Mesenchymal stem cell (in vitro differentiated cells and primary cell): ENCODE results near the gene CR1.
"Not testable (repeated sequence)": the region's sequence is repeated elsewhere in the genome, so short reads cannot be mapped to it uniquely, and the experiment has no call there.

ENCODE experiments used
- DNase-seq: peaks from one replicate; pipeline ENCODE4 v3.0.0-alpha.2; 2013
- H2AFZ ChIP-seq: one replicate; pipeline ENCODE4 v1.6.1; 2013; ENCODE audit warnings: low read depth, mild to moderate bottlenecking, control low read depth, inconsistent platforms, low read length, moderate library complexity
- H2AK5ac ChIP-seq: 2 replicates; pipeline ENCODE4 v1.6.1; 2013; ENCODE audit warnings: low read length, moderate library complexity, mild to moderate bottlenecking, inconsistent platforms; ENCODE audit not compliant: severe bottlenecking
- H2BK120ac ChIP-seq: one replicate; pipeline ENCODE4 v1.6.1; 2013; ENCODE audit warnings: low read depth, mild to moderate bottlenecking, inconsistent platforms, low read length, moderate library complexity
- H2BK12ac ChIP-seq, 2 experiments: one replicate each; pipeline ENCODE4 v1.6.1; 2013; ENCODE audit warnings: inconsistent platforms in 2 of 2, low read length in 2 of 2, mild to moderate bottlenecking in 2 of 2, moderate library complexity in 2 of 2, control low read depth in 1 of 2
- H2BK15ac ChIP-seq: one replicate; pipeline ENCODE4 v1.6.1; 2013; ENCODE audit warnings: mild to moderate bottlenecking, low read depth, inconsistent platforms; ENCODE audit not compliant: poor library complexity, severe bottlenecking
- H2BK5ac ChIP-seq: 2 replicates; pipeline ENCODE4 v1.6.1; 2013; ENCODE audit warnings: low read depth, mild to moderate bottlenecking, low read length, control low read depth, inconsistent platforms; ENCODE audit not compliant: poor library complexity, severe bottlenecking
- H3K14ac ChIP-seq, 2 experiments: one replicate each; pipeline ENCODE4 v1.6.1; 2013; ENCODE audit warnings: inconsistent platforms in 2 of 2, low read length in 2 of 2, control low read depth in 1 of 2, mild to moderate bottlenecking in 1 of 2, moderate library complexity in 1 of 2
- H3K18ac ChIP-seq, 2 experiments: one replicate each; pipeline ENCODE4 v1.6.1; 2013; ENCODE audit warnings: inconsistent platforms in 2 of 2, low read length in 2 of 2, control low read depth in 1 of 2, low read depth in 1 of 2, mild to moderate bottlenecking in 1 of 2
- H3K23ac ChIP-seq, 2 experiments: one replicate each; pipeline ENCODE4 v1.6.1; 2013; ENCODE audit warnings: inconsistent platforms in 2 of 2, low read length in 2 of 2, mild to moderate bottlenecking in 2 of 2, moderate library complexity in 2 of 2, control low read depth in 1 of 2
- H3K27ac ChIP-seq: 2 replicates; pipeline ENCODE4 v1.5.1; 2013; ENCODE audit warnings: mild to moderate bottlenecking, moderate library complexity, low read length, control low read depth, inconsistent platforms; ENCODE audit not compliant: poor library complexity, severe bottlenecking
- H3K27me3 ChIP-seq, 2 experiments: 2 replicates each; pipeline versions ENCODE4 v1.6.1 to v1.7.0; 2013; ENCODE audit warnings: low read length in 2 of 2, mild to moderate bottlenecking in 2 of 2, moderate library complexity in 2 of 2, control low read depth in 1 of 2, inconsistent platforms in 1 of 2; ENCODE audit not compliant: control insufficient read depth in 1 of 2, insufficient read depth in 1 of 2
- H3K36me3 ChIP-seq, 2 experiments: 2 replicates each; pipeline versions ENCODE4 v1.6.1 to v1.7.0; 2013; ENCODE audit warnings: low read length in 2 of 2, control low read depth in 1 of 2, inconsistent platforms in 1 of 2, low read depth in 1 of 2, mild to moderate bottlenecking in 1 of 2; ENCODE audit not compliant: insufficient read depth in 2 of 2, control insufficient read depth in 1 of 2
- H3K4ac ChIP-seq, 2 experiments: one replicate each; pipeline ENCODE4 v1.6.1; 2013; ENCODE audit warnings: inconsistent platforms in 2 of 2, low read length in 2 of 2, mild to moderate bottlenecking in 2 of 2, moderate library complexity in 2 of 2, control low read depth in 1 of 2, low read depth in 1 of 2
- H3K4me1 ChIP-seq: 2 replicates; pipeline ENCODE4 v1.6.1; 2013; ENCODE audit warnings: low read depth, low read length, control low read depth; ENCODE audit not compliant: control insufficient read depth, insufficient read depth
- H3K4me2 ChIP-seq: 2 replicates; pipeline ENCODE4 v1.6.1; 2013; ENCODE audit warnings: low read length, mild to moderate bottlenecking, inconsistent platforms; ENCODE audit not compliant: poor library complexity, severe bottlenecking
- H3K4me3 ChIP-seq, 2 experiments: 2 replicates each; pipeline versions ENCODE4 v1.5.1 to v1.7.0; 2013; ENCODE audit warnings: low read length in 2 of 2, mild to moderate bottlenecking in 2 of 2, control low read depth in 1 of 2, low read depth in 1 of 2; ENCODE audit not compliant: insufficient read depth in 1 of 2
- H3K79me1 ChIP-seq: replicated peaks from 2 replicates; pipeline ENCODE4 v1.6.1; 2013; ENCODE audit warnings: mild to moderate bottlenecking, control low read depth, low read length, inconsistent platforms; ENCODE audit not compliant: poor library complexity, severe bottlenecking
- H3K9ac ChIP-seq: 2 replicates; pipeline ENCODE4 v1.7.0; 2013; ENCODE audit warnings: mild to moderate bottlenecking, low read length, moderate library complexity
- H3K9me3 ChIP-seq: 2 replicates; pipeline ENCODE4 v1.7.0; 2013; ENCODE audit warnings: mild to moderate bottlenecking, low read length; ENCODE audit not compliant: control insufficient read depth
- H4K8ac ChIP-seq: one replicate; pipeline ENCODE4 v1.6.1; 2013; ENCODE audit warnings: inconsistent platforms, mild to moderate bottlenecking, low read length, moderate library complexity
- H4K91ac ChIP-seq: one replicate; pipeline ENCODE4 v1.6.1; 2013; ENCODE audit warnings: mild to moderate bottlenecking, low read length, inconsistent platforms
- WGBS: methylation state at CpG from one replicate; pipeline ENCODE4 v1.1.7; 2013; ENCODE audit warnings: mixed read lengths; 5-methylcytosine and 5-hydroxymethylcytosine counted together

The CR1 gene

DNA sequence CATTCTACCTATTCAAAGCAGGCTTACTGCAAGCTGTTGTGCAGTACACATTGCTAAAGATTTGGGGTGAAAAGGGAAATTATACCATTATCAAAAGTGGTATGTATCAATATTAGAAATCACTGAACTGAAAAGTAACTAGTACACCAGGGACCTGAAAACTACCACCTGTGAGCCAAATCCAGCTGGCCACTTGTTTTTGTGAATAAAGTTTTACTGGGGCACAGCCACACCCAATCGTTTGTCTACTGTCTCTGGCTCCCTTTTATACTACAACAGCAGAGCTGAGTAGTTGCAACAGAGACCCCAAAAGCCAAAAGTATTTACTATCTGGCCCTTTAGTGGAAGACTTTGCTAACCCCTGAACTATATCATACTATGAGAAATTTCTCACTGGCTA is 135.2 kb downstream of the CR1 start:
- Histone ChIP-seq H2BK5ac (no peak overlapping the region), H2AK5ac (no peak overlapping the region), H3K36me3 (no peaks in the 10 kb centered on the region), H3K14ac (no peak overlapping the region), H3K4me1 (no peaks in the 10 kb centered on the region), H3K9ac (no peak overlapping the region), H2BK15ac (no peak overlapping the region), H4K91ac (no peak overlapping the region), H3K79me1 (no peaks in the 10 kb centered on the region), H3K27me3 (no peaks in the 10 kb centered on the region), H3K18ac (no peak overlapping the region), H2BK12ac (no peak overlapping the region), H3K4ac (no peak overlapping the region), H3K23ac (no peak overlapping the region), H3K4me3 (no peak overlapping the region), H3K9me3 (no peaks in the 10 kb centered on the region), H2BK120ac (no peak overlapping the region), H2AFZ (no peak overlapping the region), H3K27ac (no peak overlapping the region), H3K4me2 (no peak overlapping the region), H4K8ac (no peak overlapping the region)
- DNase-seq, result no peak
- WGBS, result 63% methylated on average over 1 of the region's 1 CpG

DNA sequence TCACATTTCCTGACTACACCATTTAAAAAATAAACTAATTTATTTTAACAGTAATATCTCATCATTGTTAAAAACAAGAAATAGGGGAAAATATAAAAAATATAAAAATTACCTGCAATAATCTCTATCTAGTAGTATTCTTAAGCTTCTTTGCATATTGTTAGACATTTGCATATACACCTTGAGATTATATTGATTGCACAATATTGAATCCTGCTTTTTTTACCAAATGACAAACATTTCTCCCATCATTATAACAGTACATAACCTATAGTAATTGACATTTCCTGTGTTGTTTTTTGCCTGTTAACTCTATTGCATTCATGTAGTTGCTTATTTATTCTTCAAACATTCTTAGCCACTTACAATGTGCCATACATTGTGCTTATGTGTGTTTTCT is 137.3 kb downstream of the CR1 start:
- H2BK15ac ChIP-seq, result no peak overlapping the region

DNA sequence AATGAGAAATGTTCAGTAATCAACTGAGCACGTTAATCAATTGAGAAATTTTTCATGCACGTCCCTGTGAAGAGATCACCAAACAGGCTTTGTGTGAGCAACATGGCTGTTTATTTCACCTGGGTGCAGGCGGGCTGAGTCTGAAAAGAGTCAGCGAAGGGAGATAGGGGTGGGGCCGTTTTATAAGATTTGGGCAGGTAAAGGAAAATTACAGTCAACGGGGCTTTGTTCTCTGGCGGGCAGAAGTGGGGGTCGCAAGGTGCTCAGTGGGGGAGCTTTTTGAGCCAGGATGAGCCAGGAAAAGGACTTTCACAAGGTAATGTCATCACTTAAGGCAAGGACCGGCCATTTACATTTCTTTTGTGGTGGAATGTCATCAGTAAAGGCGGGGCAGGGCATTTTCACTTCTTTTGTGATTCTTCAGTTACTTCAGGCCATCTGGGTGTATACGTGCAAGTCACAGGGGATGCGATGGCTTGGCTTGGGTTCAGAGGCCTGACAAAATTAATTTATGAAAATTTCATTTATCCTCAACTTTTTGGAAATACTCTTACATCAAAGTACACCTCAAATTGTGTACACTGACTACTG is 137.8 kb downstream of the CR1 start:
- not testable (repeated sequence) for H4K8ac ChIP-seq

More for the DNA sequence above, 137.3 kb downstream of the CR1 start:
- H3K4ac ChIP-seq, result no peak overlapping the region
- H3K14ac ChIP-seq, result no peak overlapping the region
- no peak overlapping the region for H4K8ac ChIP-seq
- no peak for DNase-seq
- no peak overlapping the region for H3K27ac ChIP-seq
- no peaks in the 10 kb centered on the region for H3K36me3 ChIP-seq
- H3K79me1 ChIP-seq, result no peaks in the 10 kb centered on the region
- H2AFZ ChIP-seq, result no peak overlapping the region
- H2AK5ac ChIP-seq, result no peak overlapping the region
- no peak overlapping the region for H4K91ac ChIP-seq
- no peak overlapping the region for H3K23ac ChIP-seq
- H3K4me1 ChIP-seq, result no peaks in the 10 kb centered on the region
- no peak overlapping the region for H3K4me3 ChIP-seq
- no peak overlapping the region for H2BK5ac ChIP-seq
- H3K4me2 ChIP-seq, result no peak overlapping the region
- H2BK120ac ChIP-seq, result no peak overlapping the region
- H3K9ac ChIP-seq, result no peak overlapping the region
- H3K27me3 ChIP-seq, result no peaks in the 10 kb centered on the region
- H2BK12ac ChIP-seq, result no peak overlapping the region
- H3K9me3 ChIP-seq, result no peaks in the 10 kb centered on the region
- H3K18ac ChIP-seq, result no peak overlapping the region

DNA sequence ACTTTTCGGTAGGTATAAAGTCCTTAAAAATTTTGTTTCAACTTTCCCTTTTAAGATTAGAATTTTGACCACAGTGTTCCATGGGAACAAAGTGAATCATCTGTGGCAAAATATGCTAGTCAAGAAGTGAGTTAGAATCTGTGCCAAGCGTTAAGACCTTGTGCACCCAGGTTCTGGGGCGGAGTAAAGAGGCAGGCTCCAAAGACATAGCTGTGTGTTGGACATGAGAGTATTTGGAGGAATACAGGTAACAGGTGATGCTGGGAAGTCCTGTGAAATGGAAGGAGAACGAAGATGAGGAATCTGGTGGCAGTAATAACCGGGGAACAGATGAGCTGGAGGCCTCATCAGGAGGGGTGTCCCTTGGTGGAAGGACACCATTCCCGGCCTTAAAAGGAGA is 138.3 kb downstream of the CR1 start:
- not testable (repeated sequence) for H3K4me3 ChIP-seq, H3K9me3 ChIP-seq, H3K9ac ChIP-seq, H2AFZ ChIP-seq, H3K27me3 ChIP-seq, H3K4ac ChIP-seq, H4K8ac ChIP-seq, H3K4me1 ChIP-seq, H3K79me1 ChIP-seq, H3K27ac ChIP-seq, H3K14ac ChIP-seq, DNase-seq, H4K91ac ChIP-seq, H2BK12ac ChIP-seq, H3K4me2 ChIP-seq, H3K23ac ChIP-seq, H3K18ac ChIP-seq, H3K36me3 ChIP-seq, H2BK5ac ChIP-seq, H2BK120ac ChIP-seq, H2BK15ac ChIP-seq, H2AK5ac ChIP-seq
- 58% methylated on average over 5 of the region's 6 CpGs for WGBS

More for the DNA sequence above, 137.8 kb downstream of the CR1 start:
- H3K27me3 ChIP-seq, H3K36me3 ChIP-seq, H2AFZ ChIP-seq, H2AK5ac ChIP-seq, H3K9ac ChIP-seq, H3K4ac ChIP-seq, H3K23ac ChIP-seq, H2BK120ac ChIP-seq, H3K14ac ChIP-seq, H3K9me3 ChIP-seq, H3K4me3 ChIP-seq, H3K4me2 ChIP-seq, H2BK15ac ChIP-seq, H3K4me1 ChIP-seq, H2BK12ac ChIP-seq, H3K27ac ChIP-seq, H3K79me1 ChIP-seq, H2BK5ac ChIP-seq, H4K91ac ChIP-seq, H3K18ac ChIP-seq, DNase-seq: not testable (repeated sequence)
- 41% methylated on average over 12 of the region's 12 CpGs for WGBS
